Myocyte (in vitro differentiated cells): ENCODE measurements around the gene MOB3B. TPM values are rescaled to one million over a fixed set of nuclear protein-coding genes. Genes with fewer than 3 reads are reported as not detected.
A peak's percentile ranks its signal among the peaks of the same experiment; 100 is the strongest.

Source experiments
- DNase-seq: peaks from one replicate; pipeline ENCODE4 v3.0.0-alpha.2; 2012; ENCODE audit warnings: low read depth
- total RNA-seq: library from RNA; depleted of rRNA; stranded (reverse); fragments of >200 nt; gene quantifications from 2 replicates; pipeline ENCODE4 v1.2.3, GENCODE V29; 2014

The MOB3B gene
- total RNA-seq, 1 donor from 2014 or later, result not detected

GRCh38 chr9:27368316-27368985, 161.2 kb downstream of the MOB3B start:
- DNase-seq, result peak; percentile 20

- DNase-seq, result no peak
Observed at GRCh38 chr9:27367921-27368315, 161.7 kb downstream of the MOB3B start.

GRCh38 chr9:27367175-27367798, 162.3 kb downstream of the MOB3B start:
- DNase-seq, result no peak

- peak; percentile 61 for DNase-seq
Observed at GRCh38 chr9:27365707-27366376, 163.8 kb downstream of the MOB3B start.

GRCh38 chr9:27362447-27363210, 167.0 kb downstream of the MOB3B start:
- no peak for DNase-seq

GRCh38 chr9:27361492-27361891, 168.1 kb downstream of the MOB3B start:
- no peak for DNase-seq

GRCh38 chr9:27359763-27360162, 169.9 kb downstream of the MOB3B start:
- DNase-seq, result no peak

GRCh38 chr9:27358007-27358406, 171.6 kb downstream of the MOB3B start:
- DNase-seq, result no peak

GRCh38 chr9:27356446-27356845, 173.2 kb downstream of the MOB3B start:
- no peak for DNase-seq

- no peak for DNase-seq
Observed at GRCh38 chr9:27355166-27355565, 174.4 kb downstream of the MOB3B start.

GRCh38 chr9:27353474-27354229, 176.0 kb downstream of the MOB3B start:
- DNase-seq, result peak; percentile 36

GRCh38 chr9:27353166-27353473, 176.5 kb downstream of the MOB3B start:
- DNase-seq, result no peak

- DNase-seq, result no peak
Observed at GRCh38 chr9:27352457-27353165, 177.0 kb downstream of the MOB3B start.

- DNase-seq, result no peak
Observed at GRCh38 chr9:27351438-27351837, 178.2 kb downstream of the MOB3B start.

GRCh38 chr9:27350382-27350976, 179.1 kb downstream of the MOB3B start:
- no peak for DNase-seq

- no peak for DNase-seq
Observed at GRCh38 chr9:27349698-27350080, 179.9 kb downstream of the MOB3B start.

GRCh38 chr9:27348785-27349697, 180.6 kb downstream of the MOB3B start:
- DNase-seq, result no peak

- DNase-seq, result no peak
Observed at GRCh38 chr9:27347889-27348288, 181.7 kb downstream of the MOB3B start.

GRCh38 chr9:27344776-27345175, 184.8 kb downstream of the MOB3B start:
- no peak for DNase-seq
